GM19372 (cell line): ENCODE data around the gene TAAR8.
"Not testable (repeated sequence)": the region's sequence is repeated elsewhere in the genome, so short reads cannot be mapped to it uniquely, and the experiment has no call there.

Source experiments
- ATAC-seq: cut with Tn5 transposase; IDR thresholded peaks from one replicate; pipeline ENCODE4 v1.9.1; 2021; ENCODE audit warnings: mild to moderate bottlenecking, low read depth, moderate library complexity; ENCODE audit not compliant: unreplicated experiment

The TAAR8 gene

GRCh38 chr6:132552372-132552771, at the start of gene TAAR8:
Gene TAAR8 (plus strand): TSS chr6:132552672. CDS start chr6:132552693, 21 bp downstream.
- ATAC-seq = no peak

GRCh38 chr6:132504757-132505156, 47.7 kb upstream of the TAAR8 start:
- ATAC-seq = no peak

GRCh38 chr6:132505158-132505557, 47.3 kb upstream of the TAAR8 start:
- ATAC-seq = no peak

- no peak for ATAC-seq
Observed at GRCh38 chr6:132506461-132506860, 46.0 kb upstream of the TAAR8 start.

- ATAC-seq = no peak
Observed at GRCh38 chr6:132506869-132507808, 45.3 kb upstream of the TAAR8 start.

- no peak for ATAC-seq
Observed at GRCh38 chr6:132511210-132511830, 41.2 kb upstream of the TAAR8 start.

- ATAC-seq = no peak
Observed at GRCh38 chr6:132511831-132512220, 40.6 kb upstream of the TAAR8 start.

- no peak for ATAC-seq
Observed at GRCh38 chr6:132512342-132512637, 40.2 kb upstream of the TAAR8 start.

- peak; percentile 86 for ATAC-seq
Observed at GRCh38 chr6:132512638-132513632, 39.5 kb upstream of the TAAR8 start, which contains the start of gene STX7. Gene STX7 (minus strand): TSS chr6:132513116. CDS start chr6:132503530, 9,586 bp downstream.

GRCh38 chr6:132513831-132514545, 38.5 kb upstream of the TAAR8 start:
- ATAC-seq = no peak

GRCh38 chr6:132515386-132515785, 37.1 kb upstream of the TAAR8 start:
- ATAC-seq = no peak

GRCh38 chr6:132520953-132521352, 31.5 kb upstream of the TAAR8 start:
- no peak for ATAC-seq

GRCh38 chr6:132524646-132525045, 27.8 kb upstream of the TAAR8 start:
- no peak for ATAC-seq

- ATAC-seq = no peak
Observed at GRCh38 chr6:132525866-132526265, 26.6 kb upstream of the TAAR8 start.

GRCh38 chr6:132526461-132526860, 26.0 kb upstream of the TAAR8 start:
- ATAC-seq = no peak

- ATAC-seq = no peak
Observed at GRCh38 chr6:132527791-132528190, 24.7 kb upstream of the TAAR8 start.

GRCh38 chr6:132530293-132530974, 22.0 kb upstream of the TAAR8 start:
- peak; percentile 87 for ATAC-seq

- not testable (repeated sequence) for ATAC-seq
Observed at GRCh38 chr6:132534546-132534945, 17.9 kb upstream of the TAAR8 start.

- no peak for ATAC-seq
Observed at GRCh38 chr6:132537145-132537544, 15.3 kb upstream of the TAAR8 start.
